ENCODE data around the gene GALNT2. TPM values are rescaled to one million over a fixed set of nuclear protein-coding genes. Genes with fewer than 3 reads are reported as not detected.

GALNT2 gene
- polyA plus RNA-seq (ENCODE audit: insufficient read length), result 83.5 TPM

GRCh38 chr1:230066466-230067404 is at the start of gene GALNT2:
Gene GALNT2 (plus strand): TSS chr1:230067238. CDS start chr1:230067281, 43 bp downstream.
- peak; percentile 91 for DNase-seq

GRCh38 chr1:230020451-230020850 is 46.6 kb upstream of the GALNT2 start:
- DNase-seq, result no peak

DNA sequence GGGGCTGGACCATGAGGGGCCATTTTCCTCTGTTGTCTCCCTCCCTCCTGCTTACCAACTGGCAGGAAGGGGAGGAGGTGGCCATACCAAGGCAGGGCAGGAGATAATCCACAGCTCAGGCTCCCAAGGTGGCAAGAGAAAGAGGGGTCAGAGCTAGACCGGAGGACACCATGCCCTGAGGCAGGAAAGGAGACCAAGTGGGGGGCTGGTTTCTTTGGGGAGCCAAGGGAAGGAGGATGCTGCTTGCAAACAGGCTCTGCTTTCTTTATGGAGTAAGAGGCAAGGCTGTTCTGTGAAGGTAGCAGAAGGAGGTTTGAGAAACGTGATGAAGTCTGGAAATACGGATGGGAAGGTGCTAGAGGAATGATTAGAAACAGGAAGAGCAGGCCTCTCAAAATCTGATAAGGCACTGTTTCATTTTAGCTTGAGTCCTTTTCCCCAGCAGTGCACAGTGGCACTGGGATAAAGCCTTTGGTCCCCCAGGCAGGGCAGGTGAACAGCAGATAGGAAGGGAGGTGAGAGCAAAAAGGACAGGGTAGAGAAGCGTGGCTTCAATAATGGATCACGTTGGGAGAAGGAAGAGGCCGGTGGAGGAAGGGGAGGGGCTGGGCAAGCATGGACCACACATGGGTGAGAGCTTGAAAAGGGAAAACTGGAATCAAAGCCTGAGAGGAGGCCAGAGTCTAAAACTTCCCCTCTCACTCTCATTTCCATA is 44.2 kb upstream of the GALNT2 start:
- DNase-seq, result no peak

GRCh38 chr1:230025686-230026085 is 41.4 kb upstream of the GALNT2 start:
- DNase-seq, result no peak

DNA sequence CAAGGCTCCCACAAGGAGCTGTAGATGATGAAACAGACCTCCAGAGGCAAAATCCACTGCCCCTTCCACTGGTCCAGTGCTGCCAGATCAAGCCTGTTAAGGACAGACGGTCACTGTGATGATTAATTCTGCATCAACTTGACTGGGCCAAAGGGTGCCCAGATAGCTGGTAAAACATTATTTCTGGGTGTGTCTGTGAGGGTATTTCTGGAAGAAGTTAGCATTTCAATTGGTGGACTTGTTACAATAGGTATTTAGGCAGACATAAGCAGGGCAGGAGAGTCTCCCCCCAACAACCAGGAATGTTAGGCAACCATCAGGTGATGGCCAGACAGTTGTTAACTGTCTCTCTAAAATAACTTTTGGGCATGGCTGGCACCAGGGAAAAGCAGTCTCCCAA is 40.9 kb upstream of the GALNT2 start:
- DNase-seq, result no peak

- no peak for DNase-seq
Observed at GRCh38 chr1:230026572-230026971, 40.5 kb upstream of the GALNT2 start.

- no peak for DNase-seq
Observed at GRCh38 chr1:230028602-230029223, 38.3 kb upstream of the GALNT2 start.

- no peak for DNase-seq
Observed at GRCh38 chr1:230029244-230029941, 37.6 kb upstream of the GALNT2 start.

- no peak for DNase-seq
Observed at GRCh38 chr1:230030122-230030821, 36.8 kb upstream of the GALNT2 start.

DNA sequence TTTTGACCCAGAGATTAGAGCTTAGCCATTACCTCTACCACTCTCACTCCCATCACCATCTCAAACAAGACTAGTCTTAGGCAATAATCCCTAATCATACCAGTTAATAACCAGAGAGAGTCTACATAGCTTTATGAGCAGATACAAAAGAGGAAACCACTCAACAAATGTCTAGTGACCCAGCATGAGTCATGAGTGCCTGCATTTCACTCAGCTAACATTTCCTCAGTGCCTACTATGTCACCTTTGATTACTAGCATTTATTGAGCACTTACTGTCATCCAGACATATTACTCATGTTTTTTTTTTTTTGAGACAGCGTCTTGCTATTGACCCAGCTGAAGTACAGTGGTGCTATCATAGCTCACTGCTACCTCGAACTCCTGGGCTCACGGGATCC is 35.9 kb upstream of the GALNT2 start:
- no peak for DNase-seq

- DNase-seq, result no peak
Observed at GRCh38 chr1:230032516-230033281, 34.3 kb upstream of the GALNT2 start.

DNA sequence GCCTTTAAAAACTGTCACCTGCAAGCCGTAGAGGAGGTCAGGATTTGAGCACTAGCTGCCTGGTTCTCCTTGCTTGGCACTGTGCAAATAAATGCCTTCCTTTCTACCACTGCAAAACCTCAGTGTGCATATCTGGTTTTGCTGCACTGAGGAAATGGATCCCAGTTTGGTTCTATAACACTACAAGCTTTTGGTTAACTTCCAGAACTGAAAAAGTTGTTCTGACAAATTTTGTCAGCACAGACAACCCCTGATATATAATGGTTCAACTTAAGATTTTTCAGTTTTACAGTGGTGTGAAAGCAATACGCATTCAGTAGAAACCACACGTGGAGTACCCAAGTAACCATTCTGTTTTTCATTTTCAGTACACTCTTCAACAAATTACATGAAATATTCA is 29.8 kb upstream of the GALNT2 start:
- no peak for DNase-seq

GRCh38 chr1:230040440-230040839 is 26.6 kb upstream of the GALNT2 start:
- DNase-seq, result no peak

GRCh38 chr1:230043081-230043480 is 24.0 kb upstream of the GALNT2 start:
- DNase-seq, result no peak

- no peak for DNase-seq
Observed at GRCh38 chr1:230044729-230045128, 22.3 kb upstream of the GALNT2 start.

DNA sequence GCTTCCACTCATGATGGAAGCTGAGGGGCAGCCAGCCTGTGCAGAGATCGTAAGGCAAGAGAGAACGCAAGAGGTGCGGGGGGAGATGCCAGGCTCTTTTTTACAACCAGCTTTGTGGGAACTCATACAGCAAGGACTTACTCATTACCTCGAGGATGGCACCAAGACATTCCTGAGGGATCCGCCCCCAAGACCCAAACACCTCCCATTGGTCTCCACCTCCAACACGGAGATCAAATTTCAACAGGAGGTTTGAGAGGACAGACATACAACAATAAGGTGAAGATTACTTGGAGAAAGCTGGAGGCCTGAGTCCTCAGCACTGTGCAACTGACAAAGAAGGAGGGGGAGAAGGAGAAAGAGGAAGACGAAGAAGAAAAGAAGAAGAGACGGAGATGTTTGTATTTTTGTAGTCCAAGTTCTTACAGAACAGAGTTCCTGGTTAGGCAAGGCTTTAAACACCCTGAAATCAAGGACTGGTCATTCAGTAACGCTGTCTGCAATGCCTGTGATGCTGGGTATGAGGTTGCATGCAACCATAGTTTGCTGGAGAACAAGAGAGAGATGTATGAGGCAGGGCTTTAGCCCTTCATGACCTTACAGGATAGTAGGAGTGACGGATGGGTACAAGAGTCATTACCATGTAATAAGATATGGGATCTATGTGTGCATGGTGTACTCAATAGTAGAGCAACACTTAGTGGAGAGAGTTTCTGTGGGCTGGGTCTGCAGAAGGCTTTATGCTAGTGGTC is 19.7 kb upstream of the GALNT2 start:
- no peak for DNase-seq

DNA sequence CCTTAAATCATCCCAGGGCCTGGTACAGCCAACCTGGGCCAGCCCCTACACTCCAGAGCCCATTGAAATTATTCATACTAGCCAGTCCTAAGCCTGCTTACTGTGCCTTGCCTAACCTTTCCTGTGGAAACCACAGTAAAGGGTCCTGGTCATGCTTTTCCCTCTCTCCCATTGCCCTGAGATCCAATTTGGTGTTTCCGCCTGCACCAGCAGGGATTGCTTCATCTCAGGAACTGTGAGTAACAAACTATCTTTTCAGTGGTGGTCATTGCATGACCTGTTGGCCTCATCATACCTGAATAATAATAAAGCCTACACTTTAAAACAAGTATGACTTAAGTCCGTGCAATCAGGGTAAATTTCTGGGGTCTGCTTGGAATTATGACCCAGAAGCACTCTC is 18.7 kb upstream of the GALNT2 start:
- no peak for DNase-seq

DNA sequence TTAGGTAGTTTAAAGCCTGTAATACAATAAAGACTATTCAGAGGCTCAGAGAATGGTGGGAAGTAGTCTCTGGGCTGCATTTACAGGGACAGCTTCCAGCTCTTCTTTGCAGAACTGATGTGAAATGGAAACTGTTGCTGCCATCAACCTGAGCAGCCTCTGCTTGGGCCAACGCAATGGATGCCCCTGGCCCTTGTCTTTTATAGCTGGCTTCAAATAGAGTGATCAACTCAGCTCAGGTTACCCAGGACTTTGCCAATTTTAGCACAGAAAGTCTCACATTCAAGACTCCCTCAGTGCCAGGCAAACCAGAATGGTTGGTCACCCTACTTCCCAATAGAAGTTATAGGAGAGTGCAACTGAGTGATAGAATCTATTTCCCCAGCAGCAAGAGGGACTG is 18.1 kb upstream of the GALNT2 start:
- DNase-seq, result no peak

GRCh38 chr1:230049731-230050130 is 17.3 kb upstream of the GALNT2 start:
- no peak for DNase-seq

- DNase-seq, result no peak
Observed at GRCh38 chr1:230050973-230051735, 15.9 kb upstream of the GALNT2 start.
